Esophagus squamous epithelium (tissue), 5 donors: ENCODE measurements around the gene USP6. TPM values are rescaled to one million over a fixed set of nuclear protein-coding genes. Genes with fewer than 3 reads are reported as not detected.

Experiments
- DNase-seq: peaks from one replicate; lab custom pipeline; 2025; lab: John Stamatoyannopoulos, UW
- H3K27ac ChIP-seq, 4 donors: fragments of 200-600 bp; sonication (generic); one replicate each; pipeline ENCODE4 v1.5.1; 2016 to 2019; ENCODE audit warnings: mild to moderate bottlenecking in 1 of 4
- H3K27me3 ChIP-seq, 4 donors: fragments of 200-600 bp; sonication (generic); 1 replicate in 3 of 4; 2 replicates in 1 of 4; pipeline versions ENCODE4 v1.5.1 to v1.6.0; 2017 to 2021; ENCODE audit warnings: antibody characterized with exemption in 1 of 4
- H3K36me3 ChIP-seq, 3 donors: fragments of 200-600 bp; sonication (generic); one replicate each; pipeline ENCODE4 v1.5.1; 2016 to 2019
- H3K4me1 ChIP-seq, 3 donors: fragments of 200-600 bp; sonication (generic); one replicate each; pipeline ENCODE4 v1.5.1; 2017 to 2019
- H3K4me3 ChIP-seq, 4 donors: fragments of 200-600 bp; sonication (generic); 1 replicate in 3 of 4; 2 replicates in 1 of 4; pipeline ENCODE4 v1.5.1; 2016 to 2019; ENCODE audit warnings: mild to moderate bottlenecking in 2 of 4, moderate library complexity in 1 of 4
- H3K9me3 ChIP-seq, 3 donors: fragments of 200-600 bp; sonication (generic); one replicate each; pipeline ENCODE4 v1.5.1; 2016 to 2019
- POLR2A ChIP-seq, 4 donors: fragments of 450-650 bp; IDR thresholded peaks; one replicate each; pipeline ENCODE4 v1.6.1; 2017; ENCODE audit warnings: antibody characterized with exemption in 4 of 4, mild to moderate bottlenecking in 4 of 4, moderate library complexity in 3 of 4
- WGBS, 2 donors: methylation state at CpG; one replicate each; pipeline ENCODE4 v1.1.5; 2018; 5-methylcytosine and 5-hydroxymethylcytosine counted together
- intact Hi-C: fragments of 100-400 bp; cut with DNase I; formaldehyde crosslinking; loops from one replicate; pipeline ENCODE4 v1.15.0; 2022
- total RNA-seq, 4 donors: library from RNA; depleted of rRNA; stranded (reverse); fragments of >200 nt; gene quantifications; one replicate each; pipeline ENCODE4 v1.1.0, GENCODE V29; 2016
- TF ChIP-seq, protein P1 (sequence below), 6 experiments: fragments of 450-650 bp in 4 of 6; fragments of 200-600 bp in 2 of 6; sonication (generic) in 2 of 6; IDR thresholded peaks; one replicate each; pipeline ENCODE4 v1.5.1; 2016 to 2019; ENCODE audit warnings: antibody characterized with exemption in 6 of 6, mild to moderate bottlenecking in 4 of 6, moderate library complexity in 4 of 6
- donor health status: DM: yes; HTN: yes; CAD: no.

Gene USP6
- total RNA-seq, 4 donors from 2014 or later = under 0.01 to 0.09 TPM; not detected in 2

DNA sequence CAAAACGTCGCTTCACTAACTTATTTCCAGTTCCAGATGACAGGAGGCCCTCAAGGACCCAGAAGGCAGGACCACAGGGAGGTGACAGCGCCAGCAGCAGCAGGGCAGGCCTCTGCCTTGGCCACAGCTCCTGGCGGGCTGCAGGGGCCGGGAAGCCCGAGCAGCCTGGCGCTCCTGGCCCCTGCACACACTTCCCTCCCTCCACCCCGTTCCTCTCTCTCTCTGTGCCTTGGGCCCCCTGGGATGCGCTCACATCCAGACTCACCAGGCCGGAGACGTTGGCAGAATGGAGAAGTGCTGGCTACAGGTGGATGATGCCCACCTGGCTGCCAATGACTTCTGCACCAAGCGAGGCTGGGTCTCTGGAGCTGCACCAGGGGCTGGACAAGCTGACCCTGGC, 63.2 kb downstream of the USP6 start:
- 91 to 94% methylated on average over 8 of the region's 12 CpGs for WGBS, 2 donors
- intact Hi-C loops = no loop called here

DNA sequence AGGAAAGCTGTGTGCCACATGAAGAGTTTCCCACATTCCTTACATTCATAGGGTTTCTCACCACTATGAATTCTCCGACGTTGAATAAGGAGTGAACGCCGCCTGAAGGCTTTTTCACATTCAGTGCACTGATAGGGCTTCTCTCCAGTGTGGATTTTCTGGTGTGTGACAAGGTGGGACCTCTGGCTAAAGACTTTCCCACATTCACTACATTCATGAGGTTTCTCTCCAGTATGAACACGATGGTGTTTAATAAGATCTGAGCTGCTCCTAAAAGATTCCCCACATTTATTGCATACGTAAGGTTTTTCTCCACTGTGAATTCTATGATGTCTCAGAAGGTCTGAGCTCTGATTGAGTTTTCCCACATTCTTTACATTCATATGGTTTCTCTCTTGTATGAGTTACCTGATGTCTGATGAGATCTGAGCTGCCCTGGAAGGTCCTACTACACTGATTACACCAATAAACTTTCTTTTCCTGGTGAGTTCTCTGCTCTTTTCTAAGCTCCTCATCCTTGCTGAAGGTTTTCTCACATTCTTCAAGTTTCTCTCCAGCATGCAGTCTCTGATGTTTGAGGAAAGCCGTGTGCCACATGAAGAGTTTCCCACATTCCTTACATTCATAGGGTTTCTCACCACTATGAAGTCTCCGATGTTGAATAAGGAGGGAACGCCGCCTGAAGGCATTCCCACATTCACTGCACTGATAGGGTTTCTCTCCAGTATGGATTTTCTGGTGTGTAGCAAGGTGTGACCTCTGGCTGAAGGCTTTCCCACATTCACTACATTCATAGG, 65.9 kb downstream of the USP6 start:
- Histone ChIP-seq H3K36me3 (peaks cover 0 to 43% (median 0%) of the 10 kb centered on the region in 3 donors), H3K9me3 (peaks cover 33 to 100% (median 94%) of the 10 kb centered on the region in 3 donors), H3K27ac (no peak overlapping the region), H3K4me1 (no peaks in the 10 kb centered on the region), H3K27me3 (no peaks in the 10 kb centered on the region), H3K4me3 (no peak overlapping the region)
- intact Hi-C loops = no loop called here
- 95 to 98% methylated on average over 10 of the region's 10 CpGs for WGBS, 2 donors
- TF ChIP-seq, protein P1, sequence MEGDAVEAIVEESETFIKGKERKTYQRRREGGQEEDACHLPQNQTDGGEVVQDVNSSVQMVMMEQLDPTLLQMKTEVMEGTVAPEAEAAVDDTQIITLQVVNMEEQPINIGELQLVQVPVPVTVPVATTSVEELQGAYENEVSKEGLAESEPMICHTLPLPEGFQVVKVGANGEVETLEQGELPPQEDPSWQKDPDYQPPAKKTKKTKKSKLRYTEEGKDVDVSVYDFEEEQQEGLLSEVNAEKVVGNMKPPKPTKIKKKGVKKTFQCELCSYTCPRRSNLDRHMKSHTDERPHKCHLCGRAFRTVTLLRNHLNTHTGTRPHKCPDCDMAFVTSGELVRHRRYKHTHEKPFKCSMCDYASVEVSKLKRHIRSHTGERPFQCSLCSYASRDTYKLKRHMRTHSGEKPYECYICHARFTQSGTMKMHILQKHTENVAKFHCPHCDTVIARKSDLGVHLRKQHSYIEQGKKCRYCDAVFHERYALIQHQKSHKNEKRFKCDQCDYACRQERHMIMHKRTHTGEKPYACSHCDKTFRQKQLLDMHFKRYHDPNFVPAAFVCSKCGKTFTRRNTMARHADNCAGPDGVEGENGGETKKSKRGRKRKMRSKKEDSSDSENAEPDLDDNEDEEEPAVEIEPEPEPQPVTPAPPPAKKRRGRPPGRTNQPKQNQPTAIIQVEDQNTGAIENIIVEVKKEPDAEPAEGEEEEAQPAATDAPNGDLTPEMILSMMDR (IDR thresholded peaks at IDR 0.05) = no peak
- TF ChIP-seq POLR2A (IDR thresholded peaks at IDR 0.05) = no peak
- DNase-seq = no peak

More for the DNA sequence above, 63.2 kb downstream of the USP6 start:
- TF ChIP-seq, protein P1 (IDR thresholded peaks at IDR 0.05) = no peak
- TF ChIP-seq POLR2A (IDR thresholded peaks at IDR 0.05) = no peak
- Histone ChIP-seq H3K4me1 (no peaks in the 10 kb centered on the region), H3K9me3 (peaks cover 29 to 93% (median 82%) of the 10 kb centered on the region in 3 donors), H3K27ac (no peak overlapping the region), H3K4me3 (no peak overlapping the region), H3K27me3 (no peaks in the 10 kb centered on the region), H3K36me3 (peaks cover 0 to 44% (median 0%) of the 10 kb centered on the region in 3 donors)
- no peak for DNase-seq

DNA sequence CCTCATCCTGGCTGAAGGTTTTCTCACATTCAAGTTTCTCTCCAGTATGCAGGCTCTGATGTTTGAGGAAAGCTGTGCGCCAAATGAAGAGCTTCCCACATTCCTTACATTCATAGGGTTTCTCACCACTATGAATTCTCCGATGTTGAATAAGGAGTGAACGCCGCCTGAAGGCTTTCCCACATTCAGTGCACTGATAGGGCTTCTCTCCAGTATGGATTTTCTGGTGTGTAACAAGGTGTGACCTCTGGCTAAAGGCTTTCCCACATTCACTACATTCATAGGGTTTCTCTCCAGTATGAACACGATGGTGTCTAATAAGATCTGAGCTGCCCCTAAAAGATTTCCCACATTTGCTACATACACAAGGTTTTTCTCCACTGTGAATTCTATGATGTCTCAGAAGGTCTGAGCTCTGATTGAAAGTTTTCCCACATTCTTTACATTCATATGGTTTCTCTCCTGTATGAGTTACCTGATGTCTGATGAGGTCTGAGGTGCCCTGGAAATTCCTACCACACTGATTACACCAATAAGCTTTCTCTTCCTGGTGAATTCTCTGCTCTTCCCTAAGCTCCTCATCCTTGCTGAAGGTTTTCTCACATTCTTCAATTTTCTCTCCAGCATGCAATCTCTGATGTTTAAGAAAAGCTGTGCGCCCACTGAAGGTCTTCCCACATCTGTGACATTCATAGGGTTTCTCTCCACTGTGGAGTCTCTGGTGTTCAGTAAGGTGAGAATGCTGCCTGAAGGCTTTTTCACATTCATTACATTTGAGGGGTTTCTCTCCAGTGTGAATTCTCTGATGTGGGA, 67.0 kb downstream of the USP6 start:
- Histone ChIP-seq H3K36me3 (peaks cover 0 to 43% (median 0%) of the 10 kb centered on the region in 3 donors), H3K4me3 (no peak overlapping the region), H3K9me3 (peaks cover 33 to 100% (median 92%) of the 10 kb centered on the region in 3 donors), H3K27ac (no peak overlapping the region), H3K27me3 (no peaks in the 10 kb centered on the region), H3K4me1 (no peaks in the 10 kb centered on the region)
- intact Hi-C loops = no loop called here
- 98 to 99% methylated on average over 6 of the region's 6 CpGs for WGBS, 2 donors
- DNase-seq = no peak
- TF ChIP-seq POLR2A (IDR thresholded peaks at IDR 0.05) = no peak
- TF ChIP-seq, protein P1 (IDR thresholded peaks at IDR 0.05) = no peak

DNA sequence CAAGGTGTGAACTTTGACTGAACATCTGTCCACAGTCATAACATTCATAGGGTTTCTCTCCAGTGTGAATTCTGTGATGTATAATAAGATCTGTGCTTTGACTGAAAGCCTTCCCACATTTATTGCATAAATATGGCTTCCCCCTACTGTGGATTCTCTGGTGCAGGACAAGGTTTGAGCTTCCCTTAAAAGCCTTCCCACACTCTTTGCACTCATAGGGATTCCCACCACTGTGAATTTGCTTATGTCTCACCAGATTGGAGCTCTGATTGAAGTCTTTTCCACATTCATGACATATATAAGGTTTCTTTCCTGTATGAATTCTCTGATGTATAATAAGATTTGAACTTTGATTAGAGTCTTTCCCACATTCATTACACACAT, 67.6 kb downstream of the USP6 start:
- TF ChIP-seq, protein P1 (IDR thresholded peaks at IDR 0.05) = no peak
- no peak for TF ChIP-seq POLR2A (IDR thresholded peaks at IDR 0.05)
- DNase-seq = no peak
- H3K36me3 ChIP-seq = peaks cover 0 to 48% (median 0%) of the 10 kb centered on the region in 3 donors
- peaks cover 33 to 99% (median 88%) of the 10 kb centered on the region in 3 donors for H3K9me3 ChIP-seq
- intact Hi-C loops = no loop called here
- H3K4me1 ChIP-seq = no peaks in the 10 kb centered on the region
- no peak overlapping the region for H3K27ac ChIP-seq
- H3K4me3 ChIP-seq = no peak overlapping the region
- H3K27me3 ChIP-seq = no peaks in the 10 kb centered on the region

DNA sequence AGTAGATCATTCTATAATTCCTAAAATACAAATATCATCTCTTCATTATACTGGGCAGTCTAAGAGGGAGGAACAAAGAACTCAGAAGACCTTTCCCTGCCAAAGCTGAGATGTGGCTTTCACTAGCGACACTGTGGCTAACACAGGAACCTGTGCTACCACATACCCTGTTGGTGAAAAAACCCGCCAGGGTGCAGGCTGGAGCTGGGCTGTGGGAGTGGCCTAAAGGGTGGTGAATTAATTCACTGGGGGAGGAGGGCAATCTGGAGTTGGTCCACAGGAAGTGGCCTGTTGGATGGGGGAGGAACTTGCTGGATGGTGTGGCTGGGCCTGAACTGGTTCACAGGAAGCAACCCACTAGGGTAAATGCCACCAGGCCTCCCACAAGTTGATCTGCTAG, 68.5 kb downstream of the USP6 start:
- no peak for DNase-seq
- Histone ChIP-seq H3K4me3 (no peak overlapping the region), H3K27me3 (no peaks in the 10 kb centered on the region), H3K9me3 (peaks cover 33 to 98% (median 83%) of the 10 kb centered on the region in 3 donors), H3K36me3 (peaks cover 0 to 52% (median 0%) of the 10 kb centered on the region in 3 donors), H3K4me1 (no peaks in the 10 kb centered on the region), H3K27ac (no peak overlapping the region)
- intact Hi-C loops = no loop called here
- 100% methylated on average over 2 of the region's 2 CpGs for WGBS, 2 donors
- no peak for TF ChIP-seq POLR2A (IDR thresholded peaks at IDR 0.05)
- TF ChIP-seq, protein P1 (IDR thresholded peaks at IDR 0.05) = no peak
